ENCODE results near the gene LYZL6.
"Not testable (repeated sequence)": the region's sequence is repeated elsewhere in the genome, so short reads cannot be mapped to it uniquely, and the experiment has no call there.

The LYZL6 gene

DNA sequence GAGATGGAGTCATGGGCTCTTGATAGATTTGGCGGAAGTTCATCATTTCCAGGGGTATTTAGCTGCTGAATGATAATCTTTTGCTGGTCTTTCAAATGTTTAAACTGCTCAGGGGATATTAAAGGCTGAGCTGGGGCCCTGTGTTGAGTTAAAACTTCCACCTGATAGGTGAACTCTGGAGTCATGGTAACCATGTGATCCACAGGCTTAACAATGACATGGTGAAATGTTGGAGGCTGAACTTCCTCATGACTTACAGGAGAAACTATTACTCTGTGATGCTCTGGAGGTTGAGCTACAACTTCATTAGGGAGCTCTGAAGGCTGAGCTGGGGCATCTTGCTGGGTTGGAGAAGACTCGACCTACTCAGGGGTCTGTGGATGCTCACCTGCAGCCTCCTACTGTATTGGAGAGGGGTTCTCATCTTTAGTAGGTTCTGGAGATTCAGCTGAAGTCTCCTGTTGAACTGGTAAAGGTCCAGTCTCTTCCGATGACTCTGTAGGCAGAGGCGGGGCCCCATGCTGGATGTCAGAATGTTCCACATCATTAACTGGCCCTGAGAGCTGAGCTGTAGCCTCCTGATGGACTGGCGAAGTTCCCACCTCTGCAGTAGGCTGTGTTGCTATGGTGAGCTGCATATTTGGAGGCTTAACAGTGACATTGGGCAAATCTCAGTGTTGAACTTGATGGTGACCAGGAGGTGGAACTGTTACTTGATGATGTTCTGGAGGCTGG is 37.2 kb downstream of the LYZL6 start:
- DNase-seq, result no peak

DNA sequence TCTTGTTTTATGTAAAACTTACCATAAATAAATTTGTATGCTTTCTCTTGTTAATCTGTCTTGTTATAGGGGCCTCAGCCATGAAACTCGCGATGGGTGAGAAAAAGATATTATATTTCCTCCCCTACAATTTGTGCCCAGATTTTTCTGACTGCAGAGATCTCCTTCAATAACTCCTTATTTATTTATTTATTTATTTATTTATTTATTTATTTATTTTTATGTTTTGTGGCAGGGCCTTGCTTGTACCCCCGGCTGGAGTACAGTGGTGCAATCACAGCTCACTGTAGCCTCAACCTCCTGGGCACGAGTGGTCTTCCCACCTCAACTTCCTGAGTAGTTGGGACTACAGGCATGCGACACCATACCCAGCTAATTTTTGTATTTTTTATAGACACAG is 40.1 kb downstream of the LYZL6 start:
- no peak for DNase-seq

- no peak for DNase-seq
Measured at GRCh38 chr17:35901631-35902175, 41.8 kb downstream of the LYZL6 start.

DNA sequence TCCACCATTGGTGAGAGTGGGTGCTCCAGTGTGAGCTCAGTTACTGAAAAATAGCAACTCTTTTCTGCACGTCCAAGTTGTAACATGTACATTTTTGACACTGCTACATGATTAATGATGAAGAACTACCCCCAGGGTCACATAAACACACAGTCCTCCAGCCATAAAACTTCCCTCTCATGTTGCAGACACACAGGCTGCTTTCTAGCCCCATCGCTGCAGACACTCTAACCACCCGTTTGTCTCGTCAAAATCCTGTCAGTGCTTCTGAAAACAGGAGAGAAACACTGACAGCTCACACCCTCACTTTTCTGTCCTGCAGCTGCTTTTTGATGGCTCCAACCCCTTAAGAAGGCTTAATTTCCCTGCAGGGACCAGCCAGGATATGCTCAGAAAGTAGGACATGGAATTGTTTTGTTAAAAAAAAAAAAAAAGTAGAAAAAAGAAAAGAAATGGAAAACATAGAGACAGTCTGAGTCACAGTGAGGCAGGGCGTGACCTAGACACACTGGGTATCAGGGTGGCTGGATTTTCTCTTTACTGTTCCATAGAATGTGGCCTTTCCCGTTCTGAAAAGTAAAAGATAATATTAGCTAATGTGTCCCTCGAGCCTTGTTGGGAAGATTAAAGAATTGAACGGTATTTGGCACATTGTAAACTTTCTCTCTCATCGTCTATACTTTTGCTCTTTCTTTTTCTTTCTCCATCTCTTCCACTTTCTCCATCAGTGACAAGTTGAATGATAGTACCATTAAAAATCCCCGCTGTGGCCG is 42.6 kb downstream of the LYZL6 start:
- DNase-seq, result peak; percentile 48

- DNase-seq, result peak; percentile 38
Measured at GRCh38 chr17:35900280-35900679, 43.2 kb downstream of the LYZL6 start.

DNA sequence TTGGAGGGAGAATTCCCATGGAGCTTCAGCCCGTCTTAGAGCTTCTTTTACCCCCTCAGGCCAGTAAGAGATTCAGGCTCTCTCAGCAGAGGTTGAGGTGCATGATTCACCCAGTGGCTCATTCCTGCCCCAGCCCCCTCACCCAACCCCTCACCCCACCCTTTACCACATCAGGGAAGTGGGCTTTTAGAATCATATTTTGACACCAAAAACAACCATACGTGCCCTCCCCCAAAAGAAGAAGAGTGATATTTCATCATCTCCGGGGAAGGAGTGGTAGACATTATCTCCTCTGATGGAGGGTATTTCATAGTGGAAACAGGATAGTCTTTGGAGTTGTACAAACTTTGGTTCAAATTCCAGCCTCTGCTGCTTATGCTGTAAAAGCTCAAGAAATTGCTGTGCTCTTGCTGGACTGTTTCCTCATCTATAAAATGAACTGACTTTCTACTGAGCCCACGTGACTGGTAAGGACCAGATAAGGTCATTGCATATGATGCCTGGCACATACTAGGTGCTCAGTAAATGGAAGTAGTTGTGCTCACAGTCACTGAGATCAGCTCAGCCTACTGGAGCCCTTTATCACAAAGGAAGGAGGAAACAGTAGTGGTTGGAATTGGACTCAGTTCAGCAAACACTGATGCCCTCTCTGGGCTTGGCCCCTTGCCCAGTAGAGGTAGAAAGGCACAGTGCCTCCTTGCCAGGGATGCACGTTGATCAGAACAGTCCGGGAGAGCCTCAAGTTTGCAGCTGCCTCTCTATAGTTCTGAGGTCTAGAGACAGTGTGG is 45.0 kb downstream of the LYZL6 start:
- peak; percentile 50 for DNase-seq

DNA sequence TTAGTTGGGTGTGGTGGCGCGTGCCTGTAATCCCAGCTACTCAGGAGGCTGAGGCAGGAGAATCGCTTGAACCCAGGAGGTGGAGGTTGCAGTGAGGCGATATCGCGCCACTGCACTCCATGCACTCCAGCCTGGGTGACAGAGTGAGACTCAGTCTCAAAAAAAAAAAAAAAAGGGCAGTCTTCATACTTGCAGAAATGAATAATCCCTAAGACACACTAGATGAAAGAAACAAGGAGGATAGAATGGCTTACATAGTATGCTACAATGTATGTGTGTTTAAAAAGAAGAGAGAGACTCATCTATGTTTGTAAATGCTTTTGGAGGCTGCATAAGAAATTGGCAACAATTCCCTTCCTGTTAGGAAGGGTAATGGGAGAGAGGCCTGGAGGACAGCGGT is 45.7 kb downstream of the LYZL6 start:
- not testable (repeated sequence) for DNase-seq

- DNase-seq, result peak; percentile 61
Measured at GRCh38 chr17:35895636-35896587, 47.6 kb downstream of the LYZL6 start.

- DNase-seq, result no peak
Measured at GRCh38 chr17:35894206-35894605, 49.3 kb downstream of the LYZL6 start.

DNA sequence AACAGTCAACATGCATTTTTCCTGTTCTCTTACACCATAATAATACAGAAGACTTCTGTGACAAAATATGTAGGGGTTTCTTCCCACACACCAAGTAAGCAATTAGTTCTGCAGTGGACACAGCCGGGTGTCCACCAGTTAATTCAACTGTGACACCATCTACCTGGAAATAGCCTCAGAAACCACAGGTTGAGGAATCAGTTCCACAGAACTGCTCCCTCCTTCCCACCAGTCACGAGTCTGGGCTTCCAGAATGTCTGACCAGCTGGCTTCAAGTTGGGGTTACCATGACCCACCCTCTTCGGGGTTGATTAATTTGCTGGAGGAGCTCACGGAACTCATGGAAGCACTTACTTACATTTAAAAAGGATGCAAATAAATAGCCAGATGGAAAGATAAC is 49.8 kb downstream of the LYZL6 start:
- no peak for DNase-seq

- DNase-seq, result peak; percentile 56
Measured at GRCh38 chr17:35892091-35893035, 51.1 kb downstream of the LYZL6 start.

- no peak for DNase-seq
Measured at GRCh38 chr17:35891269-35891668, 52.2 kb downstream of the LYZL6 start.

GRCh38 chr17:35890774-35891155 is 52.7 kb downstream of the LYZL6 start:
- DNase-seq, result peak; percentile 75

GRCh38 chr17:35889818-35890773 is 53.4 kb downstream of the LYZL6 start:
- no peak for DNase-seq

DNA sequence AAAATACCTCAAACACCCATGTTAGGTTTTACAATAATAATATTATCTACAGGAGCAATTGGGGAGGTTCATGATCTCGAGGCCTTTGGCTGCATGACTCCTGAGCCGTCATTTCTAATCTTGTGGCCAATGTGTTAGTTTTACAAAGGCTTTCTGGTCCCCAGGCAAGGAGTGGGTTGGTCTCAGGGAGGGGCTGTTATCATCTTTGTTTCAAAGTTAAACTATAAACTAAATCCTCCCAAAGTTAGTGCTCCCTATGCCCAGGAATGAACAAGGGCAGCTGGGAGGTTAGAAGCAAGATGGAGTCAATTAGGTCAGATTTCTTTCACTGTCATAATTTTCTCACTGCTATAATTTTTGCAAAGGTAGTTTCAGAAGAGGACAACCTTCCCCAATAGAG is 54.3 kb downstream of the LYZL6 start:
- peak; percentile 51 for DNase-seq

All from CD4-positive, alpha-beta T cell treated with Interleukin-10 for 1 hour (primary cell).